ENCODE measurements around the gene GRM1. TPM values are rescaled to one million over a fixed set of nuclear protein-coding genes. Genes with fewer than 3 reads are reported as not detected.

Gene GRM1
- total and polyA plus RNA-seq, 2 donors (not counting 1 experiment from before 2014, with no cell fraction given): not detected

- intact Hi-C loops (cut with micrococcal nuclease): no loop called here
- H3K9me3 Mint-ChIP-seq (ENCODE audit: insufficient read depth): peaks cover 3% of the 10 kb centered on the region
- CTCF ChIA-PET: no interaction called here
These were observed 224.8 kb downstream of the GRM1 start for GRCh38 chr6:146253691-146254090.

DNA sequence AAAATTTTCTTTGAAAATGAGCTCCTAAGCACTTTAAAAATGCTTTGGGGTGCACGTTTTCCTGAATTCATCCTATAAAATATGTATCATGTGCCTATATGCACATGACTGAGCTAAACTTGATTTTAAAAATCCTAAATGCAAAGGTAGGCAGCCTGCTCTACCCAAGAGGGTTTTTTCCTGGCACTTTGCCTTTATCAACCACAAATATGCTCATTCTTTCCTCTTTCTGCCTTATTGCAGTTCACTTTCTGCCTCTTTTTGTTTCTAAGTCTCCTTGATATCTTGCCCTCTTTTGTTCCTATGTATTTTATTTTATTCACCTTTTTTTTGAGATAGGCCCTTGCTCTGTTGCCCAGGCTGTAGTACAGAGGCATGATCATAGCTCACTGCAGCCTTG lies 229.3 kb downstream of the GRM1 start:
- Histone ChIP-seq H2AFZ (ENCODE audit: insufficient read depth, low read depth, low read length, poor library complexity, severe bottlenecking) (no peak overlapping the region), H3K27me3 (replicated peaks in 1 of 4; ENCODE audit: control extremely low read depth in 1 of 4, control insufficient read depth in 3 of 4, insufficient read depth in 4 of 4, low read length in 3 of 4) (no peaks in the 10 kb centered on the region), H3K9ac (ENCODE audit: low read length) (no peak overlapping the region), H3K4me3 (ENCODE audit: control extremely low read depth in 1 of 5, extremely low read depth in 1 of 5, insufficient read depth in 1 of 5, low read depth in 2 of 5, low read length in 4 of 5) (no peak overlapping the region), H3K4me1 (ENCODE audit: control insufficient read depth in 2 of 2, insufficient read depth in 2 of 2, low read length in 2 of 2) (no peaks in the 10 kb centered on the region), H3K79me2 (ENCODE audit: control insufficient read depth, insufficient read depth, low read length) (no peaks in the 10 kb centered on the region), H3K27ac (ENCODE audit: low read length in 2 of 2) (no peak overlapping the region), H3K9me3 (ENCODE audit: control extremely low read depth in 1 of 3, control insufficient read depth in 2 of 3, insufficient read depth in 1 of 3, low read length in 2 of 3) (no peaks in the 10 kb centered on the region), H3K4me2 (replicated peaks; ENCODE audit: low read depth, low read length, poor library complexity, severe bottlenecking) (no peak overlapping the region), H4K20me1 (ENCODE audit: control insufficient read depth, insufficient read depth, low read length, poor library complexity, severe bottlenecking) (no peaks in the 10 kb centered on the region), H3K36me3 (replicated peaks in 1 of 2; ENCODE audit: control extremely low read depth in 1 of 2, control insufficient read depth in 1 of 2, extremely low read depth in 1 of 2, insufficient read depth in 2 of 2, low read length in 1 of 2) (no peaks in the 10 kb centered on the region)
- POLR2A ChIA-PET: no interaction called here
- ATAC-seq (ENCODE audit: low read depth) (no peak), DNase-seq (no peak)
- Mint-ChIP-seq H3K27ac (no peak overlapping the region), H3K9me3 (ENCODE audit: insufficient read depth) (no peaks in the 10 kb centered on the region), H3K27me3 (no peaks in the 10 kb centered on the region), H3K4me1 (no peaks in the 10 kb centered on the region), H3K4me3 (no peak overlapping the region)
- CTCF ChIA-PET: no interaction called here
- TF ChIP-seq CTCF (IDR thresholded peaks at IDR 0.05): no peak
- TF ChIP-seq EZH2 (IDR thresholded peaks at IDR 0.05; ENCODE audit: borderline replicate concordance, insufficient read depth, low read depth, low read length, poor library complexity, severe bottlenecking): no peak
- intact Hi-C loops (cut with micrococcal nuclease): no loop called here
- WGBS (ENCODE audit: insufficient coverage): no CpG with 5 or more reads among the region's 1 CpG

More at GRCh38 chr6:146253691-146254090, 224.8 kb downstream of the GRM1 start:
- TF ChIP-seq EZH2 (IDR thresholded peaks at IDR 0.05; ENCODE audit: borderline replicate concordance, insufficient read depth, low read depth, low read length, poor library complexity, severe bottlenecking) (no peak), CTCF (IDR thresholded peaks at IDR 0.05) (no peak)
- H3K36me3 ChIP-seq (replicated peaks in 1 of 2; ENCODE audit: control extremely low read depth in 1 of 2, control insufficient read depth in 1 of 2, extremely low read depth in 1 of 2, insufficient read depth in 2 of 2, low read length in 1 of 2): no peaks in the 10 kb centered on the region
- H3K4me3 Mint-ChIP-seq: no peak overlapping the region
- no peaks in the 10 kb centered on the region for H3K79me2 ChIP-seq (ENCODE audit: control insufficient read depth, insufficient read depth, low read length)
- H2AFZ ChIP-seq (ENCODE audit: insufficient read depth, low read depth, low read length, poor library complexity, severe bottlenecking): no peak overlapping the region
- POLR2A ChIA-PET: no interaction called here
- H3K9me3 ChIP-seq (ENCODE audit: control extremely low read depth in 1 of 3, control insufficient read depth in 2 of 3, insufficient read depth in 1 of 3, low read length in 2 of 3): no peaks in the 10 kb centered on the region
- no peaks in the 10 kb centered on the region for H3K4me1 Mint-ChIP-seq
- H3K27me3 ChIP-seq (replicated peaks in 1 of 4; ENCODE audit: control extremely low read depth in 1 of 4, control insufficient read depth in 3 of 4, insufficient read depth in 4 of 4, low read length in 3 of 4): no peaks in the 10 kb centered on the region
- H3K27me3 Mint-ChIP-seq: no peaks in the 10 kb centered on the region
- H4K20me1 ChIP-seq (ENCODE audit: control insufficient read depth, insufficient read depth, low read length, poor library complexity, severe bottlenecking): no peaks in the 10 kb centered on the region
- H3K4me1 ChIP-seq (ENCODE audit: control insufficient read depth in 2 of 2, insufficient read depth in 2 of 2, low read length in 2 of 2): no peaks in the 10 kb centered on the region
- H3K27ac ChIP-seq (ENCODE audit: low read length in 2 of 2): no peak overlapping the region
- H3K27ac Mint-ChIP-seq: no peak overlapping the region
- no peak overlapping the region for H3K9ac ChIP-seq (ENCODE audit: low read length)
- H3K4me2 ChIP-seq (replicated peaks; ENCODE audit: low read depth, low read length, poor library complexity, severe bottlenecking): no peak overlapping the region
- H3K4me3 ChIP-seq (ENCODE audit: control extremely low read depth in 1 of 5, extremely low read depth in 1 of 5, insufficient read depth in 1 of 5, low read depth in 2 of 5, low read length in 4 of 5): no peak overlapping the region
- ATAC-seq (ENCODE audit: low read depth) (no peak), DNase-seq (no peak)

All from B cell (primary cell).